B cell (primary cell): ENCODE data around the gene SLC25A25.

ENCODE experiments used
- CTCF ChIP-seq: fragments of 200-600 bp; IDR thresholded peaks from one replicate; pipeline ENCODE4 v1.8.0; 2022; ENCODE audit warnings: antibody characterized with exemption, mild to moderate bottlenecking
- EZH2 ChIP-seq: IDR thresholded peaks from 2 replicates; pipeline ENCODE4 v1.6.1; 2012; ENCODE audit warnings: borderline replicate concordance, low read depth, mild to moderate bottlenecking, moderate library complexity, low read length; ENCODE audit not compliant: insufficient read depth, poor library complexity, severe bottlenecking

GRCh38 chr9:128078504-128079434 is 10.7 kb downstream of the SLC25A25 start:
- TF ChIP-seq CTCF (no peak), EZH2 (no peak)
